Measurements from ENCODE around the gene TMEM179.
"Not testable (repeated sequence)": the region's sequence is repeated elsewhere in the genome, so short reads cannot be mapped to it uniquely, and the experiment has no call there.

TMEM179 gene

DNA sequence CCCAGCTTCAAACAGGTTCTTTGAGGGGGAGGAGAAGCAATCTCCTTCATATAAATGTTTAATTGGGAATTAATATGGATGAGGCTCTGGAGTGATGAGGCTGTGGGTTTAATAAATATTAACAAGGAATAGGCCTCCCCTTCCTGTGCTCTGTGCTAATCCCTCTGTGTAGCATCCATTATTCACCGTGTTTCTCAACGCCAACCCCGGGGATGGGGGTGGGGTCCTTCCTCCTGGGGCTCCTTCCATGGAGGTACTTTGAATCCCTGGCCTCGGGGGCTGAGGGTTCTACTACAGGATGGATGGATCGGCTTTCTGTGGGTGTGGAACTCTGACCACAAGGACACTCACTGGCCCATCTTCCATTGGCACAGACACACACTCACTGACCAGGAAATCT lies 34.9 kb upstream of the TMEM179 start:
- TF ChIP-seq POLR2A (IDR thresholded peaks at IDR 0.05; ENCODE audit: extremely low read depth, insufficient read length), result no peak
- TF ChIP-seq, protein P1, sequence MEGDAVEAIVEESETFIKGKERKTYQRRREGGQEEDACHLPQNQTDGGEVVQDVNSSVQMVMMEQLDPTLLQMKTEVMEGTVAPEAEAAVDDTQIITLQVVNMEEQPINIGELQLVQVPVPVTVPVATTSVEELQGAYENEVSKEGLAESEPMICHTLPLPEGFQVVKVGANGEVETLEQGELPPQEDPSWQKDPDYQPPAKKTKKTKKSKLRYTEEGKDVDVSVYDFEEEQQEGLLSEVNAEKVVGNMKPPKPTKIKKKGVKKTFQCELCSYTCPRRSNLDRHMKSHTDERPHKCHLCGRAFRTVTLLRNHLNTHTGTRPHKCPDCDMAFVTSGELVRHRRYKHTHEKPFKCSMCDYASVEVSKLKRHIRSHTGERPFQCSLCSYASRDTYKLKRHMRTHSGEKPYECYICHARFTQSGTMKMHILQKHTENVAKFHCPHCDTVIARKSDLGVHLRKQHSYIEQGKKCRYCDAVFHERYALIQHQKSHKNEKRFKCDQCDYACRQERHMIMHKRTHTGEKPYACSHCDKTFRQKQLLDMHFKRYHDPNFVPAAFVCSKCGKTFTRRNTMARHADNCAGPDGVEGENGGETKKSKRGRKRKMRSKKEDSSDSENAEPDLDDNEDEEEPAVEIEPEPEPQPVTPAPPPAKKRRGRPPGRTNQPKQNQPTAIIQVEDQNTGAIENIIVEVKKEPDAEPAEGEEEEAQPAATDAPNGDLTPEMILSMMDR (IDR thresholded peaks at IDR 0.05; ENCODE audit: low read depth, low read length), result no peak
- TF ChIP-seq MYC (IDR thresholded peaks at IDR 0.05; ENCODE audit: low read depth, low read length), result no peak
- TF ChIP-seq, protein P2, sequence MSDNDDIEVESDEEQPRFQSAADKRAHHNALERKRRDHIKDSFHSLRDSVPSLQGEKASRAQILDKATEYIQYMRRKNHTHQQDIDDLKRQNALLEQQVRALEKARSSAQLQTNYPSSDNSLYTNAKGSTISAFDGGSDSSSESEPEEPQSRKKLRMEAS (IDR thresholded peaks at IDR 0.05; ENCODE audit: low read depth, low read length), result no peak
- no peak overlapping the region for H3K4me3 ChIP-seq (ENCODE audit: low read depth, low read length)
- no peak for DNase-seq (ENCODE audit: low read depth)

DNA sequence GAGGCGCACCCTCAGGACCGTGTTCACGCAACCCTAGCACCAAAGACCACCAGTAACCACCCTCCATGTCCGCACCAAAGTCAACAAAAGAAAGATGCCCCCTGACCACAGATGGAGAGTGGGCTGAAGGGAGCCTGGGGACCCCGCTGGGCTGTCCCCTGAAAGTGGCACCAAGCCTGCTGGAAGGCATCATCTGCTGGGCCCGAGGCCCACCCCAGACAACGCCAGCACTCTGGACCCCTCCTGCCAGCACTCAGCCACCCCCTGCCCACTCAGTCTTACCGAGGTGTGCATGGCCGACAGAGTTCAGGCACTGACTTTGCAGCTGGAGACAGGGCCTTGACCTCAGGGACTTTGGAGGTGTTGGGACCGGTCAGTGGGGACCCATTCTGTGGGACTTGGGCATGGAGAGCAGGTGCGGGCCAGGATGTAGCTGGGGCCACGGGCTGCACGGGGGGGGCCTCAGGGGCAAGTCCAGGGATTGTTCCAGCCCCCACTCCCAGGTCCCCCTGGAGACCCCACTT lies 34.4 kb upstream of the TMEM179 start:
- TF ChIP-seq, protein P2 (IDR thresholded peaks at IDR 0.05; ENCODE audit: low read depth, low read length), result no peak
- no peak for TF ChIP-seq POLR2A (IDR thresholded peaks at IDR 0.05; ENCODE audit: extremely low read depth, insufficient read length)
- no peak for TF ChIP-seq MYC (IDR thresholded peaks at IDR 0.05; ENCODE audit: low read depth, low read length)
- TF ChIP-seq, protein P1 (IDR thresholded peaks at IDR 0.05; ENCODE audit: low read depth, low read length), result no peak
- DNase-seq (ENCODE audit: low read depth), result no peak
- no peak overlapping the region for H3K4me3 ChIP-seq (ENCODE audit: low read depth, low read length)

DNA sequence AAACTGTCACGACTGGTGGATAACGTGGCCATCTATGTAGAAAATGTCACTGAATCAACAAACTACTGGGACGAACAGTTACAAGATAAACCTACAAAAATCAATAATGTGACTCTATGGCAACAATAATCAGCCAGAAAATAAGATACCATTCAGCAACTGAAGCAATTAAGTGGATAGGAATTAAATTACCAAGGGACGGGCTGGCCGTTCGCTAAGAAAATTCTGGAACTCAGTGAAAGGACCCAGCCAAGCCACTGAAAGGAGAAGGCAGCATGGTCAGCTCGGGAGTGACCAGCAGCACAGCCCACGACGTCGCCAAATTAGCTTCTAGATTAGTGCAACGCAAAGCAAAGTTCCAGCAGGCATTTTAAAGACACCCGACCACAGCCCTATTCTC lies 33.6 kb upstream of the TMEM179 start:
- no peak overlapping the region for H3K4me3 ChIP-seq (ENCODE audit: low read depth, low read length)
- TF ChIP-seq, protein P2 (IDR thresholded peaks at IDR 0.05; ENCODE audit: low read depth, low read length), result no peak
- TF ChIP-seq, protein P1 (IDR thresholded peaks at IDR 0.05; ENCODE audit: low read depth, low read length), result no peak
- no peak for TF ChIP-seq POLR2A (IDR thresholded peaks at IDR 0.05; ENCODE audit: extremely low read depth, insufficient read length)
- no peak for TF ChIP-seq MYC (IDR thresholded peaks at IDR 0.05; ENCODE audit: low read depth, low read length)
- no peak for DNase-seq (ENCODE audit: low read depth)

DNA sequence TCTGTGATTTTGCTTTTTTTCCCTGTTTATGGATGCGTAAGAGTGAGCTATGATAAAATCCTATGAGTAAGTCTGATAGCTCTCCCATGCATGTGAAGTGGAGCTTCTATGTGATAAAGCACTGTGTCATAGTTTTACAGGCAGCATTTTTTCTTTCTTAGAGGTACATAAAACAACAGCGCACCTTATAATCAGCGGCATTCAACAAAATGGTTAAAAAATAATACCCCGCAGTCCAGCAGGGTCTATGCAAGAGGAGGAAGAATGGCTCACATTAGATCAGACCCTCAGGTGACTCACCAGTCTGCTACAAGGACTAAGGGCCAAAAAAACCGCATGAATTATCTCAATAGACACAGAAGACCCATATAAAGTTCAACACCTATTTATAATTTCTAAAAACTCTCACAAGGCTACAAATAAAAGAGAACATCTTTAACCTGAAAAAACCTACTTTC lies 33.0 kb upstream of the TMEM179 start:
- TF ChIP-seq, protein P1 (IDR thresholded peaks at IDR 0.05; ENCODE audit: low read depth, low read length), result no peak
- TF ChIP-seq, protein P2 (IDR thresholded peaks at IDR 0.05; ENCODE audit: low read depth, low read length), result no peak
- no peak for TF ChIP-seq POLR2A (IDR thresholded peaks at IDR 0.05; ENCODE audit: extremely low read depth, insufficient read length)
- no peak for TF ChIP-seq MYC (IDR thresholded peaks at IDR 0.05; ENCODE audit: low read depth, low read length)
- no peak overlapping the region for H3K4me3 ChIP-seq (ENCODE audit: low read depth, low read length)
- DNase-seq (ENCODE audit: low read depth), result no peak

DNA sequence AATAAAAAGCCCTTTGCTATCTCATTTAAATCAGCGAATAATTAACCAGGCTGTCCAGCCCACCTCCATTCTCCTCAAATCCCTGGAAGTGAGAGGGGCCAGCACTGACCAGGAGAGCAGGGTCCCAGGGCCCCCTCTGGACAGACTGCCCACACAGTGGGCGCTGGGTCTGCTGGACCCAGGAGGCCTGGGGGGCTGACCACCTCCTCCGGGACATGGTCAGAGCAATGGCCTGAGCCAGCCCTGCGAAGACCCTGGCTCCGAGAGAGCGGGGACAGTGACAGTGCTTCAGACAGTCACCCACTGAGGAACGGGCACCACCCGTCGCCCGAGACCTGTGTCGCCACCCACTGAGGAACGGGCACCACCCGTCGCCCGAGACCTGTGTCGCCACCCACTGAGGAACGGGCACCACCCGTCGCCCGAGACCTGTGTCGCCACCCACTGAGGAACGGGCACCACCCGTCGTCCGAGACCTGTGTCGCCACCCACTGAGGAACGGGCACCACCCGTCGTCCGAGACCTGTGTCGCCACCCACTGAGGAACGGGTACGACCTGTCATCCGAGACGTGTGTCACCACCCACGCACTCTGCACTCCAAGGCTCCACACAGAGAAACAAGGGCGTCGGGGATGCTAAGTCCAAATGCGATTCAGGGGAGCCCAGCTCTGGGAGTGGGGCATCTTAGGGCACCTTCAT lies 32.4 kb upstream of the TMEM179 start:
- not testable (repeated sequence) for DNase-seq (ENCODE audit: low read depth); H3K4me3 ChIP-seq (ENCODE audit: low read depth, low read length)

DNA sequence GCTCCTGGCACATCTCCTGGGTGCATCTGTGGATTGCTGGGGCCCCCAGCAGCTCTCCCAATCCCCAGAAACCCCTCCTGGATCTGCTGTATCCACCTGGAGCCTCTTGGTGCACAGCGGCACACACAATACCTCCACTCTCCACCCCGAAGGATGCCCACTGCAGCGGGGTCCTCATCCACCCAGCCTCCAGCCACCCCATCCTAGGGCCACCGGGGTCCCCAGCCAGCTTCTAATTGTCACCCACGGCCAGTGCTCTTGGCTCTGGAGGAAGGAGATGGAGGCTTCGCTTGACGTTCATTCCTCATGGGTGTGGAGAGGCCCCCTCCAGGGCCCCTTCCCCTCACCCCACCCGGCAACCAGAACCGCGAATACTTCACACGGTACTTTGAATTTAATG lies 31.6 kb upstream of the TMEM179 start:
- DNase-seq (ENCODE audit: low read depth), result no peak
- no peak overlapping the region for H3K4me3 ChIP-seq (ENCODE audit: low read depth, low read length)
- TF ChIP-seq, protein P2 (IDR thresholded peaks at IDR 0.05; ENCODE audit: low read depth, low read length), result no peak
- TF ChIP-seq, protein P1 (IDR thresholded peaks at IDR 0.05; ENCODE audit: low read depth, low read length), result no peak
- TF ChIP-seq MYC (IDR thresholded peaks at IDR 0.05; ENCODE audit: low read depth, low read length) (no peak), POLR2A (IDR thresholded peaks at IDR 0.05; ENCODE audit: extremely low read depth, insufficient read length) (no peak)
